ENCODE results near the gene SHOC2. TPM values are rescaled to one million over a fixed set of nuclear protein-coding genes. Genes with fewer than 3 reads are reported as not detected.

SHOC2 gene
- total and polyA plus RNA-seq, 9 of the 15 experiments (the other 6 are each of a cell fraction or from before 2014, with no cell fraction given): 9.2 to 17.5 (median 14.9) TPM

- Histone ChIP-seq H3K79me2 (ENCODE audit: control insufficient read depth, insufficient read depth, low read length) (no peaks in the 10 kb centered on the region), H3K4me1 (replicated peaks in 1 of 2; ENCODE audit: control insufficient read depth in 2 of 2, insufficient read depth in 2 of 2, low read length in 2 of 2) (no peaks in the 10 kb centered on the region), H3K9ac (ENCODE audit: insufficient read depth in 1 of 2, low read depth in 2 of 2, low read length in 2 of 2) (no peak overlapping the region), H3K36me3 (ENCODE audit: control insufficient read depth, insufficient read depth, low read length) (peaks cover 8% of the 10 kb centered on the region; the same call in 2 of the 3 replicates), H4K20me1 (replicated peaks; ENCODE audit: control insufficient read depth, insufficient read depth, low read length) (no peaks in the 10 kb centered on the region), H3K9me1 (ENCODE audit: control insufficient read depth, insufficient read depth, low read length) (no peaks in the 10 kb centered on the region), H3K27me3 (ENCODE audit: control insufficient read depth in 2 of 2, insufficient read depth in 2 of 2, low read length in 2 of 2) (no peaks in the 10 kb centered on the region), H3K4me3 (no peak overlapping the region), H3K27ac (ENCODE audit: extremely low read depth, low read depth, low read length) (no peak overlapping the region), H3K4me2 (ENCODE audit: insufficient read depth, low read length) (no peak overlapping the region), H2AFZ (ENCODE audit: low read depth, low read length) (no peak overlapping the region), H3K9me3 (replicated peaks; ENCODE audit: control insufficient read depth, insufficient read depth, low read depth, low read length) (no peaks in the 10 kb centered on the region)
- in situ Hi-C loops (cut with MboI) (no loop called here), intact Hi-C loops (cut with micrococcal nuclease) (no loop called here)
- DNase-seq (ENCODE audit: extremely low read depth in 1 of 4, low spot score in 3 of 4) (no peak), FAIRE-seq (no peak), ATAC-seq (no peak)
- ChIA-PET CTCF (ENCODE audit: low intra/inter-chr PET ratio) (no interaction called here), POLR2A (no interaction called here)
- WGBS (ENCODE audit: insufficient coverage, low coverage, missing lambda C conversion rate): 50% methylated on average over 1 of the region's 1 CpG
- BruUV-seq (replicated peaks): no TSS peak
- TF ChIP-seq POLR2H (tag; IDR thresholded peaks at IDR 0.05; ENCODE audit: low read depth) (no peak), COPS2 (conservative IDR thresholded peaks at IDR 0.05) (no peak), CBX3 (IDR thresholded peaks at IDR 0.05; ENCODE audit: borderline replicate concordance in 1 of 2, low read length in 2 of 2) (no peak), CBX2 (IDR thresholded peaks at IDR 0.05; ENCODE audit: insufficient read depth, low read length, poor library complexity, severe bottlenecking) (no peak), POLR2AphosphoS5 (IDR thresholded peaks at IDR 0.05; ENCODE audit: control insufficient read depth, insufficient read depth, low read depth, low read length) (no peak), CHCHD3 (CRISPR knock-in tag; IDR thresholded peaks at IDR 0.05) (no peak), NFATC3 (IDR thresholded peaks at IDR 0.05) (no peak), ZC3H8 (IDR thresholded peaks at IDR 0.05) (no peak), JUNB (CRISPR knock-in tag; conservative IDR thresholded peaks at IDR 0.05) (no peak), HDAC2 (IDR thresholded peaks at IDR 0.05) (no peak), BRD4 (IDR thresholded peaks at IDR 0.05) (no peak), SRSF3 (IDR thresholded peaks at IDR 0.05; ENCODE audit: insufficient read depth, low read length) (no peak), SIX5 (IDR thresholded peaks at IDR 0.05; ENCODE audit: borderline replicate concordance in 1 of 2, insufficient read depth in 1 of 2, low read depth in 1 of 2, low read length in 2 of 2) (no peak), ZNF175 (CRISPR knock-in tag; IDR thresholded peaks at IDR 0.05; ENCODE audit: low read depth) (no peak), PRDM10 (IDR thresholded peaks at IDR 0.05; ENCODE audit: partially characterized antibody) (no peak), ZMIZ1 (IDR thresholded peaks at IDR 0.05; ENCODE audit: low read depth in 2 of 2, low read length in 2 of 2) (no peak)
These were observed 95.8 kb downstream of the SHOC2 start for GRCh38 chr10:111015181-111015580.

All from K562 (cell line).